ENCODE measurements around the gene GRM4. TPM values are rescaled to one million over a fixed set of nuclear protein-coding genes. Genes with fewer than 3 reads are reported as not detected.

GRM4 gene
- total RNA-seq, 1 experiment from 2014 or later, result 5.6 TPM

DNA sequence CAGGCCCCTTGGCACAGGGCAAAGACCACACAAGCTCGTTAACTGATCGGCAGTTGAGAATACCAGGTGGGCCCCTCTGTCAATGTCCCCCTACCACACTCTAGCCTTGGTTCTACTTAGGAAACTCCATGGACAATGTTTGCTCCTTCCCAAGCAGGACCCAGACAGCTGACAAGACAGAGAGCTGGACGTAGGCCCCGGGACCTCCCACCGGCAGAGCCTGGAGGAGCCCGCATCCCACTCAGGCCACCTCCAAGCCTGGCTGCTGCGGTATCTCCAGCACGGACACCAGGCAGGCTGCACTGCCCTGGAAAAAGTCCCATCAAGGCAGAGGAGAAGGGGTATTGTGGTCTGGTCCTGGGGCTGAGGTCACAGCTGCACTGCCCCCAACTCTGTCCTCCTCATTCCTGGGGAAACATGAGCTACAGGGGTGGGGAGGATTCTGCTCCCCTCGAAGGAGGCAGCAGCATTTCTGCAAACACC lies 6.2 kb upstream of the GRM4 start:
- H3K27ac ChIP-seq (ENCODE audit: insufficient read length, low read depth, low read length), result no peak overlapping the region
- H2AK5ac ChIP-seq (ENCODE audit: insufficient read length, low read length), result no peak overlapping the region
- no peak overlapping the region for H3K9ac ChIP-seq (ENCODE audit: extremely low read depth, insufficient read length, low read length)
- no peak overlapping the region for H4K91ac ChIP-seq (ENCODE audit: insufficient read length, low read depth, low read length)
- no peak overlapping the region for H4K8ac ChIP-seq (replicated peaks; ENCODE audit: insufficient read length, low read depth, low read length)
- Mint-ChIP-seq H3K27ac (no peak overlapping the region), H3K4me1 (peaks cover 40 to 48% of the 10 kb centered on the region in 2 experiments), H3K9me3 (no peaks in the 10 kb centered on the region; a peak in 1 of 5 replicates), H3K36me3 (ENCODE audit: insufficient read depth in 1 of 3, low read depth in 3 of 3) (no peaks in the 10 kb centered on the region; a peak in 1 of 7 replicates), H3K4me3 (peak overlapping the region in 1 of 2 experiments; percentile 9; a peak in 1 of 5 replicates), H3K27me3 (ENCODE audit: low read depth) (peaks cover 83% of the 10 kb centered on the region)
- H2BK120ac ChIP-seq (ENCODE audit: low read depth, low read length, poor library complexity, severe bottlenecking), result no peak overlapping the region
- H2BK20ac ChIP-seq (ENCODE audit: low read depth, low read length, poor library complexity, severe bottlenecking), result no peak overlapping the region
- WGBS (ENCODE audit: extremely low coverage, insufficient read length, low lambda C conversion rate), result no CpG with 5 or more reads among the region's 9 CpGs
- no peak overlapping the region for H3K23ac ChIP-seq (ENCODE audit: insufficient read length, low read depth, low read length)
- H2BK12ac ChIP-seq (ENCODE audit: insufficient read length, low read depth, low read length), result no peak overlapping the region
- no peak overlapping the region for H4K5ac ChIP-seq (ENCODE audit: insufficient read length, low read depth, low read length)
- no peaks in the 10 kb centered on the region for H3K79me2 ChIP-seq (ENCODE audit: insufficient read depth, low read length)
- no peak for DNase-seq
- H3K9me3 ChIP-seq (ENCODE audit: control insufficient read depth, low read depth, low read length), result no peaks in the 10 kb centered on the region
- no peak overlapping the region for H3K4ac ChIP-seq (ENCODE audit: low read depth, low read length)
- H2BK5ac ChIP-seq (ENCODE audit: insufficient read length, low read length), result no peak overlapping the region
- no peak overlapping the region for H2BK15ac ChIP-seq (ENCODE audit: low read depth, low read length)
- H3K56ac ChIP-seq (ENCODE audit: insufficient read length, low read depth, low read length), result no peak overlapping the region
- H3K27me3 ChIP-seq (ENCODE audit: insufficient read depth, low read length), result peaks cover 11% of the 10 kb centered on the region; the same call in 1 of the 2 replicates
- peaks cover 16% of the 10 kb centered on the region for H3K4me1 ChIP-seq (ENCODE audit: insufficient read depth, low read length)
- H3K18ac ChIP-seq (ENCODE audit: insufficient read length, low read depth, low read length), result no peak overlapping the region
- H3T11ph ChIP-seq (ENCODE audit: low read length), result no peak overlapping the region
- H3K79me1 ChIP-seq (ENCODE audit: insufficient read depth, low read depth, low read length, poor library complexity, severe bottlenecking), result no peaks in the 10 kb centered on the region
- no peak overlapping the region for H2AFZ ChIP-seq (ENCODE audit: low read length)
- TF ChIP-seq CTCF (conservative IDR thresholded peaks at IDR 0.05), result no peak
- no peaks in the 10 kb centered on the region for H4K20me1 ChIP-seq (ENCODE audit: control insufficient read depth, insufficient read depth, insufficient read length)
- no peak overlapping the region for H3K4me2 ChIP-seq (ENCODE audit: insufficient read depth, insufficient read length, low read length)
- H3K23me2 ChIP-seq (ENCODE audit: insufficient read length, low read depth, low read length, poor library complexity, severe bottlenecking), result peaks cover 4% of the 10 kb centered on the region
- no peak overlapping the region for H3K14ac ChIP-seq (ENCODE audit: insufficient read depth, low read length)

All from H9 (cell line).